Fibroblast of peridontal ligament (primary cell): ENCODE results near the gene IFI27L1.

Experiments used
- DNase-seq: peaks from one replicate; pipeline ENCODE4 v3.0.0-alpha.2; 2010; ENCODE audit errors: extremely low read depth

Gene IFI27L1

DNA sequence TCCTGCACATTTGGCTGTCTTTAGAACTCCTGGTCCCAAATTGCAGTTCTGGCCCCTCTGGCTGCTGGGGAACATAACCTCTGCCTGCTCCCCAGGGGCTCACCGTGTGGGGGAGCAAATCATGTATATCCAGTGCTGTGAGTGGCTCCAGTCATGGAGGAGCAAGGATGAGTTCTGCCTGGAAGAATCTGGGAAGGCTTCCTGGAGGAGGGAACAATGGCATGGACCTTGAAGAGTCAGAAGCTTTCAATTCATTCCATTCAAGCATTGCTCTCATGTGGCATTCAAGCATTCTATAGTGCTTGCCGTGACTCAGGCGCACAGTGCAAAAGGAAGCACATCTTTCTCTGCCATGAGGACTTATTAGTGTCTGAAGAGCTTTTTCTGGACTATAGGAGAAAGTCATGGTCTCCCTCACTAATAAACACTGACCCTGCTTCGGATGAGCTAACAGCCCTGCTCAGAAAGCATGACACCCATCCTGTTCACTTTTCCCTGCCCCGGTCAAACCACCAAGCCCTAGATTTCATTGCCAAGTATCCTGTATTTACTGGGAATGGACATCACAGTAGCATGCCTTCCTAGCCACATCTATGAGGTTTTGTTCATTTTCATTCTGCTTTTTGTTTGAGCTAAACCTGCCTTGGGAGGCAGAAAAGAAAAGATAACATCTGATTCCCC, 32.9 kb downstream of the IFI27L1 start:
- DNase-seq = peak; percentile 41

- DNase-seq = no peak
Measured at GRCh38 chr14:94114589-94115057, 33.5 kb downstream of the IFI27L1 start.

DNA sequence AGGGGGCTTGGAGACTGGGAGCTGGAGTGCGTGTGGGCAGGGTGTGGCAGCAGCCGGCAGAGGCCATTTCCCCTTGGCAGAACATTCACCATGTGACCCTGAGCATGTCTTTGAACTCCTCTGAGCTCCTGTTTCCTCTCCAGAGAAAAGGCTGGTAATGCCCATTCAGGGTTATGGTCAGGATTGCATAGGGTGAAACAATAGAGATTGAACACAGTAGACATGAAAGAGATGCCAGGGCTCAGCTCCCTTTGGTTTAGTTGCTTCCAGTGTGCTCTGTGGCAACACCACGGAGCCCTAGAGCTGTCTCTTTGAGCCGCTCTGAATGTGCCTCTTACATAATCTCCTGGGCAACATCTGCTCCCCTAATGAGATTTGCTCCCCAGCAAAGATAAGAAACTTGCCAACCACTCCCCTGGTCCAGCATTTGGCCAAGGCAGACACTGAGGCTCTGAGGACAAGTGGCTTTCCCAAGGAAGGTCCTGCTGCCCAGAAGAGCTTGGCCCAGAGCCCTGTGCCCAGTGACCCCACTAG, 34.0 kb downstream of the IFI27L1 start:
- no peak for DNase-seq

DNA sequence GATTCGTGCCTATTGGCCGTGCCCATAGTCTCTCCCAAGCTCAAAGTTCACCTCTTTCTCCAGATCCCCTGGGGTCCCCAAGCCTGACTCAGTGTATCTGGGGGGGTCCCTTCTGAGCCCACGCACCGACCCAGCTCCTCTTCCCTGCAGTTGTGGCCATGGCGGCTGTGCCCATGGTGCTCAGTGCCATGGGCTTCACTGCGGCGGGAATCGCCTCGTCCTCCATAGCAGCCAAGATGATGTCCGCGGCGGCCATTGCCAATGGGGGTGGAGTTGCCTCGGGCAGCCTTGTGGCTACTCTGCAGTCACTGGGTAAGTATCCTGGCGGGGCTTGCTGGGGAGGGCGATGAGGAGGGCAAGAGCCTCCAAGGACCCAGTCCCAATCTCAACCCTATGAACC, 34.5 kb downstream of the IFI27L1 start:
- no peak for DNase-seq

GRCh38 chr14:94116701-94117100, 35.6 kb downstream of the IFI27L1 start:
- DNase-seq = no peak

- DNase-seq = no peak
Measured at GRCh38 chr14:94117856-94118255, 36.7 kb downstream of the IFI27L1 start.

DNA sequence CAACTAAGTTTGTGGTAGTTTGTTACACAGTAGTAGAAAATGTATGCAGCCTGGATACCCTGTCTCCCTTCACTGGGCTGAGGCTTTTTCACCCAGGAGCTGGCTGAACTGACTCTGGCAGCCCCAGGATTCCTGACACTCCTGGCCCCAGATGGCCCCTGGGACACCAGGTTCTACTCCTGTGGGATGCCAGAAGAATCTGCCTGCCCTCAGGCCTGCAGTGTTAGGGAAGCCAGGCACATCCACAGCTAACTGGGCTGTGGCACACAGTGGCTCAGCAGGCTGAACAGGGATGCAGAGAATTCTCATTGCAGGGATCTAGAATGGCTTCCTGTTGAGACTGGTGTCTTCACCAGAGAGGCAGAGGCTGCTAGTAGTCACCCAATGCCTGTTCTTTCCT, 38.0 kb downstream of the IFI27L1 start:
- no peak for DNase-seq

- peak; percentile 80 for DNase-seq
Measured at GRCh38 chr14:94120667-94121340, 39.7 kb downstream of the IFI27L1 start.

DNA sequence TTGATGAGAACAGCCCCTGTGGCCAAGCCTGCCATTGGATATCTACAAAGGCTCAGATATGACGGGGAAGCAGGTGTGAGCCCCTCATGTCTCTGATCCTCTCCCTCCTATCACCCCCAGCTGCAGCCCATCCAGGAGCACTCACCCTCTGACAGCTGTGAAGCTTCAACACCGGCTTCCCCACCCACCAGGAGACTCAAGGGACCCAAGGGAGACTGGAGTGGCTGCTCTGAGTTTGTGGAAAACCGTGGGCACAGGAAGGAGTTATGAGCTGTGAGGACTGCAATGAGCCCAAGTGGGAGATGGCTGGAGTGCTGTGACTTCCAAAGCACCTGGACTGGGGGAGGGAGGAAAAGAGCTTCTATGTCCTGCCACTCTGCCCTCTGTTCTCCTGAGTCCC, 40.4 kb downstream of the IFI27L1 start:
- no peak for DNase-seq

DNA sequence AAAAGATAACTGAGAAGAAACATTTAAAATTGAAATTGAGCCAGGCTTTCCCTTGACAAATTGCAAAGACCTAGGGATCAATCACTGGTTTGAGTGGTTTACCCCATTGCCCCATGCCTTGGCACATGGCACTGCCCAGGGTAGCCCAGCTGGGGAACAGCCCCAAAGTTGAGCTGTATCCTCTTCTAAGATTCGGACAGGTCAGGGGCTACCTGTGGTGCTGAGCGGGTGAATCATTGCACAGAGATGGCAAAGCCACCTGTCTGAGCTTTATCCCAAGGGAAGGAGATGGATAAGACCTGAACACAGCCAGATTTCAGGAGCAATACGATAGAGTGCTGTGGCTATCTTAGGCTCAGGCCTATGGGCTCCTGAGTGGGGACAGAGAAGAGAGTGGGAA, 41.3 kb downstream of the IFI27L1 start:
- no peak for DNase-seq

DNA sequence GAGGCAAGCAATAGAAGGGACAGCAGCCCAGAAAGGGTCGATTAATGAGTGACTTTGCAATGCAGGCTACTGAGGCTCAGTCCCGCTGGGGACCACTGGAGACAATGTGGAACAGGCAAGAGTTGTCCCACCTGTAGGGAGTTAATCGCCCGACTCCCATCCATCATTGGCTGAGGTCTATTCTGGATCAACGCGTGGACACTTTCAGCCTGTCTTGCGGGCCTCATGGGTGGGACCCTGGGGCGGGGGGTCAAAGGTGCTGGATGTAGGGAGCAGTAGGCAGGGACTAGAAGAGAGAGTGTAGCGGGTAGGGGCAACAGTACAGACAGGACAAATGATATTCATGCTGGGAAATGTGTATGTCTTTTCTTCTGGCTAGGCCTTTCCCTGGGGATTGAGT, 42.2 kb downstream of the IFI27L1 start:
- DNase-seq = no peak

DNA sequence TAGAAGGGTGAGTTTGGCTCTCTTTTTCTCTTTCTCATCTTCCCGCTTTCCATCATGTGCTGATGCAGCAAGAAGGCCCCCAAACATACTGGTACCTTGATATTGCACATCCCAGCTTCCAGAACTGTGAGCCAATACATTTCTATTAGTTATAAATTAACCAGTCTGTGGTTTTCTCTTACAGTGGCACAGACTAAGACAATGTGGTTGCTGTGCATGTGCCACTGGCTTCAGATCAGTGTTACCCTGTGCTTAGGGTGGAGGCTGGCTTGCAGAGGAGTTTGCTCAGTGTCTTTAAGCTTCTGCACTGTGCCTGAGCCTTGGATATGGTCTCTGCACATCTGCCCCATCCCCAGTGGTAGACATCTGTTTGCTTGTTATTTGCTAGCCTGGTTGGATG, 42.8 kb downstream of the IFI27L1 start:
- DNase-seq = no peak

DNA sequence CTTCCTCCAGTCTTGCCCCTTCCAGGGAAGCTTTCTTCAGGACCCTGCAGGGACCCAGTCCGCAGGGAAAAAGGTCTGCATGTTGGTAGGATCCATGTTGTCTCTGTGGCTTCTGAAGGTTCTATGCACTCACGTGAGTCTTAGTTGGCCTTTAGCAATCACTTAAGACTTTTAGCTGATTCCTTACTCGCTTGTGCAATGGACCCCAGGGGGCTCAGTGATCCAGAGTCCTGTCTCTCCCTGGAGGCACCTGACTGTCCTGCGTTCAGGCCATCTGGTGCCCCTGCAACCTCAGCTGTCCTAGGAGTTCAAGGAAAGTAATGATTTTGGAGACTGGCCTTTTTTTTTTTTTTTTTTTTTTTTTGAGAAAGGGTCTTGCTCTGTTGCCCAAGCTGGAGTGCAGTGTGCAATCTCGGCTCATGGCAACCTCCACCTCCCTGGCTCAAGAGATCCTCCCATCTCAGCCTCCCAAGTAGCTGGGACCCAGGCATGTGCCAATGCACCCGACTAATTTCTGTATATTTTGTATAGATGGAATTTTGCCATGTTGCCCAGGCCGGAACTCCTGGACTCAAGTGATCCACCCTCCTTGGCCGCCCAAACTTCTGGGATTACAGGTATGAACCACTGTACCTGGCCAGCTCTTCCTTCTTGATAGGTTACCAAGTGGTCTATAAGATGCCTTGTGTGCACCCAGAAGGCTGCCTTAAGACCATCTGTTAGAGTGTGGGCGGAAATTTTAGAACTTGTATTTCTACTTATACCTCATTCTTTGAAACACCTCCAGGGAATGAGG, 43.7 kb downstream of the IFI27L1 start:
- no peak for DNase-seq

- DNase-seq = no peak
Measured at GRCh38 chr14:94125659-94126418, 44.7 kb downstream of the IFI27L1 start.

DNA sequence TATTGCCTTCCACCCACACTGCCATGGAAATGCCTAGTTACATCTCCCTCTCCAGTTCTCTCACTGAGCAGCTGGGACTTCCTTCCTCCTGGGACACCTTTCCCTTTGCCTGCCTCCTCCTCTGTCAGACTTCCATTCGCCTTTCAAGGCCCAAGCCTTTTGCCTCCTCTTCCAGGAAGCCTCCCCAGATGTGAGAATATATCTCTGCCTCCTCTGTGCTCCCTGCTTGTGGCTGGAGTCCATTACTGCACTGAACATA, 45.2 kb downstream of the IFI27L1 start:
- DNase-seq = no peak

GRCh38 chr14:94126800-94127199, 45.7 kb downstream of the IFI27L1 start:
- no peak for DNase-seq

DNA sequence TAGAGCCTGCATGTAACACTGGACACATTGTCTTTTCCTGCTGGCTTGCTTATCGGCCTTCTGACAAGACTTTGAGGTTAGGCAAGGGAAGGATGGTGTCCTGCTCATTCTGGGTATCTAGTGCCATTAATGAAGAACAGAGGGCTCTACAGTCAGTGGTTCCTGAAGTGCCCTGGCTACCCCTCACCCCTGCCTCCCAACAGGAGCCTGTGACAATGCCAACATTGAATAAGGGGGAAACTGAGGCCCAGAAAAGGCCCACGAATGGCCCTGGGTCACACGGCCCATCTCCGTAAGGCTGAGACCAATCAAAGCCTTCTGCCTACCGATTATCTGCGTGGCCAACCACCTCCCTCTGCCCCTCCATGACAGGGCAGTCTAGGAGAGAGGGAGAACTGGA, 46.2 kb downstream of the IFI27L1 start:
- DNase-seq = no peak

DNA sequence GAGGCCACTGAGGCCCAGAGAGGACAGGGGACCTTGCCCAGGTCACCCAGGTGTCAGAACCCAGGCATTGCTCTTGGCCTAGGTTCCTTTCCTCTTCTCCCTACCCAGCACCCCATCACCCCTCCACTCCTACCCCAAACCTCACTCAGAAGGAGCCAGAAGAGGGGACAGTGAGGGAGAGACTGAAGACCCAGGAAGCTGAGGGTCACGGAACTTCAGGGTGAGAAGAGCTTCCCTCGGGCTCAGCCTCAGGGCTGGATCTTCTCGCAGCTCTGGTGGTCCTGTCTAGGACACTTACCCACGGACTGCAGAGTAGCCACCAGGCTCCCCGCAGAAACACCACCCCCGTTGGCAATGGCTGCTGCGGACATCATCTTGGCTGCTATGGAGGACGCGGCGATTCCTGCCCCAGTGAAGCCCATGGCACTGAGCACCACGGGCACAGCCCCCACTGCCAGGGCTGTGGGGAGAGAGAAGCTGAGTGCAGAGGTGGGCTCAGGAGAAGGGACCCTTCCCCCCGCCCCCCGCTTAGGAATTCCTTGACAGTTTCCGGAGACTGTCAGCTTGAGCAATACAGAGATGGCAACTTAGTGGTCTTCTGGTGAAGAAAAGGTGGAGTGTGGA, 47.2 kb downstream of the IFI27L1 start:
- no peak for DNase-seq

DNA sequence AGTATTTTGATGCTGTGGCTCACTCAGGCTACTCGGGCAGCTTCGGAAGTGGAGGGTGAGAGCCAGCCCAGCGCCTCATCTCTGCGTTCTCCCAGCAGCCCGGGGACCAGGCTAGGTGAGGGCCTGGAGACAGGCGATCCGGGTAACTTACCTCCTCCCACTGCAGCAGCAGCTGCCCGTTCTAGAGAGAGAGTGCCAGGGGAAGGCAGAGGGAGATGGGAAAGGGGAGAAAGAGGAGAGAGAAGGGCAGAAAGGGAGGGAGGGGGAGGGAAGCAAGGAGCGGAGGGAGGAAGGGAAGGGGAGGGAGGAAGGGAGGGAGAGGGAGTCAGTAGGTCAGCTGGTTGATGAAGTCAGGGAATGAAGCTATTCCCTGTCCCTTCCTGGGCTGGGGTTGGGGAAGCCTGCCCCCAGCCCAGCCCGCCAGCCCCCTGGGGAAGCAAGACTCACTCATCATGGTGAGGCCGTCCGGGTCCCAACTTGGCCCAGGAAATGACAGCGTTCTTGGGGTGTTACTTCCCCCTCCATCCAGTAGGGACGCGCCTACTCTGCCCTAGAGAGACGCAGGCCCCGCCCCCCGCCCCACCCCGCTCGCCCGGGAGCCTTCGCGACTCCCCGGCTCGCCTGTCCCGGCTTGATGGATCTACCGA, 48.1 kb downstream of the IFI27L1 start, which contains the start of gene IFI27L2:
Gene IFI27L2 (minus strand): TSS at position 494 of the 647 bp plus-strand sequence. CDS start 40 bp downstream, at position 454.
- DNase-seq = peak; percentile 74

DNA sequence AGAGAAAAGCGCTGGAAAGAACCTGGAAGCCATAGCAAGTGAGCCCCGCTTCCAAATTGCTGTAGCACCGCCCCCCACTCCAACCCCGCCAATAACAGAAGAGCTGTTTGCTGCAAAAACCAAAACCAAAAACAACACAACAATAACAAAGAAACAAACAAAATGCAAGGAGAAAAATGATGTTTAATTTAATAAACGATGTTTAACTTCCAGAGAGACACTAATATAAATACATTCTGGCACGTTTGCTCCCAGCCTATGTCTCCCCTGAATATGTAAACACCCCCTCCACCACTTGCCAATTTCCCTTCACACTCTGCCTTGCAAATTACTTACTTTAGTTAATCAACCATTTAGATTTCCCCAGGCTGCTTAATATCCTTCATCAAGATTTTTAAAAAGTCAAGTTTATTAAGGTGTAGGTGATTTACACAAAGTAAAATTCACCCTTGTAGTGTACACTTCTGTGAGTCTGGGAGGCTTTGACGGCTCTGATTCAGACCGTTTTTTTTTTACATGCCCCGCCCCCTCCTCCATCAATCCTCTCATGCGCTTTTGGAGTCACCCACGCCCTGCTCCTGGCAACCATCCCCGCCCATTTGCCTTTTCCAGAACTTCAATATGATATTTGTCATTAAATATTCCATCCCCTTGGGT, 48.8 kb downstream of the IFI27L1 start:
- DNase-seq = peak; percentile 50
